ENCODE results near the gene PLA2R1.

Gene PLA2R1

DNA sequence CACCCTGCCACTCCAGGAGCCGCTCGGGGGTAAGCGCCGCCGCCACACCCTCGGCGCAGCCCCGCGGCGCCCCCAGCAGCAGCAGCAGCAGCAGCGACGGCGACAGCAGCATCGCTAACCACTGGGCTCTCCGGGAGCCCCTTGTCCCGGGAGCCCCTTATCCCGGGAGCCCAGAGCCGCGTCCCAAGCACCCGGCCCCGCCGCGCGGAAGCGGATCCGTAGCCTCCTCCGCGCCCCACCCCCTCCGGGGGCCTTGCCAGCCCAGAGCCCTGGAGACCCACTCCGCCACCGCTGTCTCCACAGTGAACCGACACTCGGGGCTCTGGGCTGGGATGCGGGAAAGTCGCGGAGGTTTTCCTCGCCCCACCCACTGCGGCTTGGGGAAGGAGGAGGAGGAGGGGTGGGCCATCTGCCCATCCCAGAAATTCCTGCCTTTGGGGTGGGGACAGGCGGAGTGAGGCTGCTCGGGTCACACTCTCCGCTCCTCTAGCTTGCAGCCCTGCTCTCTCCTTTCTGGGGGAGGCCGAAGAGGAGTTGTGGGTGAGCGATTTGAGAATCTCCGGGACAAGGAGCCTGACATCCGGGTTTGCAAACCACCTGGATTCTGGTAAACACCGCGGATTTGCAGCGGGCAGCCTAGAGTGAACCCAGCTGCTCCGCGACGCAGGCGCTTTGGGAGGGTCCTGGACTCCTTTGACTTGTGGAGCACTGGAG is at the start of gene PLA2R1:
Gene PLA2R1, minus strand, starts transcription at position 324 of the 714 bp plus-strand sequence. Its CDS starts 212 bp downstream, at position 112.
- DNase-seq (ENCODE audit: low read depth): peak; percentile 75
- peak within 1 kb of the TSS; percentile 80 for H3K4me3 ChIP-seq (ENCODE audit: low read depth, low read length)
- TF ChIP-seq, protein P1, sequence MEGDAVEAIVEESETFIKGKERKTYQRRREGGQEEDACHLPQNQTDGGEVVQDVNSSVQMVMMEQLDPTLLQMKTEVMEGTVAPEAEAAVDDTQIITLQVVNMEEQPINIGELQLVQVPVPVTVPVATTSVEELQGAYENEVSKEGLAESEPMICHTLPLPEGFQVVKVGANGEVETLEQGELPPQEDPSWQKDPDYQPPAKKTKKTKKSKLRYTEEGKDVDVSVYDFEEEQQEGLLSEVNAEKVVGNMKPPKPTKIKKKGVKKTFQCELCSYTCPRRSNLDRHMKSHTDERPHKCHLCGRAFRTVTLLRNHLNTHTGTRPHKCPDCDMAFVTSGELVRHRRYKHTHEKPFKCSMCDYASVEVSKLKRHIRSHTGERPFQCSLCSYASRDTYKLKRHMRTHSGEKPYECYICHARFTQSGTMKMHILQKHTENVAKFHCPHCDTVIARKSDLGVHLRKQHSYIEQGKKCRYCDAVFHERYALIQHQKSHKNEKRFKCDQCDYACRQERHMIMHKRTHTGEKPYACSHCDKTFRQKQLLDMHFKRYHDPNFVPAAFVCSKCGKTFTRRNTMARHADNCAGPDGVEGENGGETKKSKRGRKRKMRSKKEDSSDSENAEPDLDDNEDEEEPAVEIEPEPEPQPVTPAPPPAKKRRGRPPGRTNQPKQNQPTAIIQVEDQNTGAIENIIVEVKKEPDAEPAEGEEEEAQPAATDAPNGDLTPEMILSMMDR (conservative IDR thresholded peaks at IDR 0.05; ENCODE audit: low read depth, low read length): no peak

DNA sequence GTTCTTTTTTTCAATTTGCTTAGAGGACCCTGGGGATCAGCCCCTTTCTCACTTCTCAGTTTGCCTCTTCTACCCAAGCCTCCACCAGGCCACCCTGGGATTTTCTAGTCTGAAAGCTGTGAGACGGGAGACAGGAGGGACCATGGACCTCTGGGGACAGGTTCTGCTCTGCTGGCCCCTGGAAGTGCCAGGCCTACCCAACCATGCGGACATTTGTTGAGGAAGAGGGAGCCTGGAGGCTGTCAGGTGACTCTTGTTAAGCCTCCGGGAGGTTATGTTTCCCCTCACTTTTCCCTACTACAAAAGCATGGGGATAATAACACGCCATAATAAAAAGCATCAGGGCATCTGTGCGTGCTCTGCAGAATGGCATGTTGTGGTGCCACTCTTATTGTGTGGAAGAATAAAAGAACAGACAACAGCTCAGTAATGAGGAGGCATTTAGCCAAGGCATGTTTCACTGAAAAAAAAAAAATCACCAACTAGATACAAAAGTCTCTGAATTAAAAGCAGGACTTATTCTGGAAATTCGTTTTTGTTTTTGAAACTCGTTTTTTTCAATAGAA is 48.3 kb upstream of the PLA2R1 start:
- no peak for DNase-seq (ENCODE audit: low read depth)
- TF ChIP-seq, protein P1 (conservative IDR thresholded peaks at IDR 0.05; ENCODE audit: low read depth, low read length): no peak
- no peak overlapping the region for H3K4me3 ChIP-seq (ENCODE audit: low read depth, low read length)

GRCh38 chr2:160109939-160110673 is 47.7 kb upstream of the PLA2R1 start:
- peak; percentile 93 for DNase-seq (ENCODE audit: low read depth)
- TF ChIP-seq, protein P1 (conservative IDR thresholded peaks at IDR 0.05; ENCODE audit: low read depth, low read length): peak; percentile 86

DNA sequence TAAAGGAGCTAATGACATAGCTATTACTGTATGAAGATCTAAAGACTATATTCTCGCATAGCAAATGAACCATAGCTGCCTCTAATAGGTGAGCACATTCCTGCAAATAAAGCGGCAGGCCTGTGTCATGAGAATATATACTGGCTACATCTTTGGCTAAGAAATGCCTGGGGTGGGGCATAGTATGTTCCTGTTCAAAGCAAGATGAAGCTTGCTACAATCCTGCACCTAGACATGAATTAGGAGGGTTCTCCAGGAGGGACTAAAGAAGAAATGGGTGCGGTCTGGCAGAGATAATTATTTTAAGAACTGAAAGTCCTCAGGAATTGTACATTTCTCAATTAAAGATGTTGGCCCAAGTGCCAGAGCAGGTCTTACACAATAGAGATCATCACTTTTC is 46.8 kb upstream of the PLA2R1 start:
- no peak for DNase-seq (ENCODE audit: low read depth)
- TF ChIP-seq, protein P1 (conservative IDR thresholded peaks at IDR 0.05; ENCODE audit: low read depth, low read length): no peak
- H3K4me3 ChIP-seq (ENCODE audit: low read depth, low read length): no peak overlapping the region

More at GRCh38 chr2:160109939-160110673, 47.7 kb upstream of the PLA2R1 start:
- H3K4me3 ChIP-seq (ENCODE audit: low read depth, low read length): no peak overlapping the region

DNA sequence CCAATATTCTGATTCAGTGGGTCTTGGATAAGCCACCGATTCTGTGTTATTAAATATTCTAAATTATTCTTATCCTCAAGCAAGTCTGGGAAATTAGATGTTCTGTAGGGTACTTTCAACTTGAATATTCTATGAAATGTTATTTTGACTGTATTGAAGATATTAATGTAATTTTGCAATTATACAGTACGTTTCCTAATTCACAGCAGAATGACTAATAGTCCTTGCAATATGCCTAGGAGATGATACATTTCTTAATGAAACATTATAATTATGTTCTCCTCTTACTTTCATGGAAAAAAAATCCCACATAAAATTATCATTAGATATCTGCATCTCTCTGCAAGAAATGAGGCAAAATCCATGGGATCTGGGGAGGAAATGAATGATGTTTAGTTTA is 46.2 kb upstream of the PLA2R1 start:
- TF ChIP-seq, protein P1 (conservative IDR thresholded peaks at IDR 0.05; ENCODE audit: low read depth, low read length): no peak
- H3K4me3 ChIP-seq (ENCODE audit: low read depth, low read length): no peak overlapping the region
- DNase-seq (ENCODE audit: low read depth): no peak

GRCh38 chr2:160105366-160105765 is 43.0 kb upstream of the PLA2R1 start:
- TF ChIP-seq, protein P1 (conservative IDR thresholded peaks at IDR 0.05; ENCODE audit: low read depth, low read length): no peak
- no peak for DNase-seq (ENCODE audit: low read depth)
- H3K4me3 ChIP-seq (ENCODE audit: low read depth, low read length): no peak overlapping the region
